H1 (cell line): ENCODE data around the gene NOTUM.
"Not testable (repeated sequence)": the region's sequence is repeated elsewhere in the genome, so short reads cannot be mapped to it uniquely, and the experiment has no call there.

Experiments used
- CBX5 ChIP-seq: fragments of 300-800, 300-1000 bp; sonication (generic); IDR thresholded peaks from 2 replicates; pipeline ENCODE4 v1.7.1; 2016; ENCODE audit warnings: antibody characterized with exemption, low read length, low read depth
- CTCF ChIP-seq, 3 experiments: IDR thresholded peaks; 1 replicate in 2 of 3; 2 replicates in 1 of 3; pipeline versions ENCODE4 v1.5.1 to v1.6.1; 2011; ENCODE audit warnings: low read length in 3 of 3, mild to moderate bottlenecking in 3 of 3, inconsistent platforms in 2 of 3, low read depth in 1 of 3, moderate library complexity in 1 of 3; ENCODE audit not compliant: insufficient read depth in 1 of 3; ENCODE audit errors: control extremely low read depth in 1 of 3
- EZH2 ChIP-seq: fragments of 200-600 bp; sonication (generic); IDR thresholded peaks from 2 replicates; pipeline ENCODE4 v1.7.1; 2012; ENCODE audit warnings: low read depth, mild to moderate bottlenecking, moderate library complexity, low read length, inconsistent platforms; ENCODE audit not compliant: severe bottlenecking
- MAFK ChIP-seq: IDR thresholded peaks from 2 replicates; pipeline ENCODE4 v1.6.1; 2012; ENCODE audit warnings: low read depth, mild to moderate bottlenecking, improper control_type of control experiment, low read length
- MAX ChIP-seq: IDR thresholded peaks from 2 replicates; pipeline ENCODE4 v1.6.1; 2012; ENCODE audit warnings: inconsistent platforms
- POLR2A ChIP-seq, 2 experiments: IDR thresholded peaks; 1 replicate in 1 of 2; 2 replicates in 1 of 2; pipeline ENCODE4 v1.6.1; 2011; ENCODE audit warnings: low read depth in 2 of 2, low read length in 2 of 2, mild to moderate bottlenecking in 2 of 2; ENCODE audit errors: control extremely low read depth in 1 of 2

GRCh38 chr17:81981511-81981910 lies 20.5 kb upstream of the NOTUM start:
- TF ChIP-seq CBX5; POLR2A (IDR thresholded peaks at IDR 0.05; ENCODE audit: control extremely low read depth in 1 of 2, low read depth in 2 of 2, low read length in 2 of 2); CTCF (IDR thresholded peaks at IDR 0.05; ENCODE audit: control extremely low read depth in 1 of 3, insufficient read depth in 1 of 3, low read depth in 1 of 3, low read length in 3 of 3); MAX; MAFK; EZH2: not testable (repeated sequence)
